GM06990 (cell line): ENCODE data around the gene SCAF4.

ENCODE experiments used
- DNase-seq: peaks from one replicate; pipeline ENCODE4 v3.0.0-alpha.2; 2011; ENCODE audit not compliant: insufficient read length; ENCODE audit errors: extremely low read depth
- H3K27me3 ChIP-seq: replicated peaks from 2 replicates; pipeline ENCODE4 v1.6.0; 2011; ENCODE audit warnings: low read length; ENCODE audit not compliant: control insufficient read depth, insufficient read depth
- H3K36me3 ChIP-seq: 2 replicates; pipeline ENCODE4 v1.5.1; 2011; ENCODE audit warnings: low read length; ENCODE audit not compliant: control insufficient read depth, insufficient read depth
- H3K4me3 ChIP-seq: replicated peaks from 2 replicates; pipeline ENCODE4 v1.5.1; 2011; ENCODE audit warnings: low read depth, mild to moderate bottlenecking, control low read depth, low read length
- TF ChIP-seq, protein P1 (sequence below): IDR thresholded peaks from 2 replicates; pipeline ENCODE4 v1.5.1; 2011; ENCODE audit warnings: low read length, control low read depth, mild to moderate bottlenecking, inconsistent platforms; ENCODE audit not compliant: insufficient read depth, poor library complexity, severe bottlenecking

Gene SCAF4

GRCh38 chr21:31756787-31757186, 24.9 kb upstream of the SCAF4 start:
- Histone ChIP-seq H3K27me3 (no peaks in the 10 kb centered on the region), H3K36me3 (no peaks in the 10 kb centered on the region), H3K4me3 (no peak overlapping the region)
- TF ChIP-seq, protein P1, sequence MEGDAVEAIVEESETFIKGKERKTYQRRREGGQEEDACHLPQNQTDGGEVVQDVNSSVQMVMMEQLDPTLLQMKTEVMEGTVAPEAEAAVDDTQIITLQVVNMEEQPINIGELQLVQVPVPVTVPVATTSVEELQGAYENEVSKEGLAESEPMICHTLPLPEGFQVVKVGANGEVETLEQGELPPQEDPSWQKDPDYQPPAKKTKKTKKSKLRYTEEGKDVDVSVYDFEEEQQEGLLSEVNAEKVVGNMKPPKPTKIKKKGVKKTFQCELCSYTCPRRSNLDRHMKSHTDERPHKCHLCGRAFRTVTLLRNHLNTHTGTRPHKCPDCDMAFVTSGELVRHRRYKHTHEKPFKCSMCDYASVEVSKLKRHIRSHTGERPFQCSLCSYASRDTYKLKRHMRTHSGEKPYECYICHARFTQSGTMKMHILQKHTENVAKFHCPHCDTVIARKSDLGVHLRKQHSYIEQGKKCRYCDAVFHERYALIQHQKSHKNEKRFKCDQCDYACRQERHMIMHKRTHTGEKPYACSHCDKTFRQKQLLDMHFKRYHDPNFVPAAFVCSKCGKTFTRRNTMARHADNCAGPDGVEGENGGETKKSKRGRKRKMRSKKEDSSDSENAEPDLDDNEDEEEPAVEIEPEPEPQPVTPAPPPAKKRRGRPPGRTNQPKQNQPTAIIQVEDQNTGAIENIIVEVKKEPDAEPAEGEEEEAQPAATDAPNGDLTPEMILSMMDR: no peak
- DNase-seq: no peak

DNA sequence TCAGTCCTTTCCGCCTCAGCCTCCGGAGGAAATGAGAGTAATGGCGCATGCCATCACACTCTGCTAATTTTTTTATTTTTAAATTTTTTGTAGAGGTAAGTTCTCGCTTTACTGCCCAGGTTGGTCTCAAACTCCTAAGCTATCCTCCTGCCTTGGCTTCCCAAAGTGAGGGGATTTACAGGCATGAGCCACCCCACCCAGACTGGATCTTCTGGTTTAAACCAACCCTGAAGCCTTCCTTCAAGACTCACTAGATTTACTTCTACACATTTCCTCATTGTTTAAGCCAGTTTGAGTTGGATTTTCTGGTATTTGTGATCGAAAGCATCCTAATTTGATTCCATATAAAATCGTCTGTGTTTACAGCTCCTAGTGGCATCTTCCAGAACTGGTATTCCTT, 23.1 kb upstream of the SCAF4 start:
- no peaks in the 10 kb centered on the region for H3K27me3 ChIP-seq
- TF ChIP-seq, protein P1: no peak

GRCh38 chr21:31754708-31754960, 22.7 kb upstream of the SCAF4 start:
- TF ChIP-seq, protein P1: no peak
- H3K27me3 ChIP-seq: no peaks in the 10 kb centered on the region
- no peak for DNase-seq
- no peaks in the 10 kb centered on the region for H3K36me3 ChIP-seq
- no peak overlapping the region for H3K4me3 ChIP-seq

More for the DNA sequence above, 23.1 kb upstream of the SCAF4 start:
- DNase-seq: no peak
- Histone ChIP-seq H3K36me3 (no peaks in the 10 kb centered on the region), H3K4me3 (no peak overlapping the region)

DNA sequence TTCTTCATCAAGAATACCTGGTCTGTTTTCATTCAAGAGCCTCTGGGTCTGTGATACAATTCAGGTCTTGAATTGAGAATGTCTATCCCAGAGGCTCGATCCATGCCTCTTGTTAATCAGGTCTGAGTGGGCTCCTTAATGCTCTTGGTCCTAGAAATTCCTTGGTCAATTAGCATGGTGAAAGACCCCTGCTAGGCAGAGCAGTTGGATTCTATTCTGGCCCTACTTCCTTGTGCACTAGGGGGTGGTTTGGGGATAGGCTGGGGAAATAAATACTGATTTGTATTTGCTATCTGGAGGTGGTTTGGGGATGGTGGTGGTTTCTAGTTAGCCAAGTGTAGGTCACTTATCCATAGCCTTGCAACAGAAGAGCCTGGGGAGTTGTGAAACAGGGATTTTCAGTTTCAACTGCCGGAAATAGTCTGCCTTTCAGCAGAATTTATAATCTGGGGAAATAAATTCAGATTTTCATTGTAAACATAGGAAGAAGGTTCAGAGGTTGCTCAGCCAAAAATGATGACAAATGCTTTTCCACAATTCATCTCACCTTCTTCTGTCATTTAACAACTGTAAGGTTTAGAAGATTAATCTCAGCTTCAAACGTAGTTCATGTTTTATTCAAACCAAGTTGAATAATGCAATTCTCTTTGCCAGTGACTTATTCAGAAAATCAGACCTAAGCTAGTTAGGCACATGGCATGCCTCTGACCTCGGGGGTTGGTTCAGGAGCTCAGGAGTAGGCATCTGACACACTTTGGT, 22.2 kb upstream of the SCAF4 start:
- no peaks in the 10 kb centered on the region for H3K27me3 ChIP-seq
- TF ChIP-seq, protein P1: no peak
- no peak overlapping the region for H3K4me3 ChIP-seq
- H3K36me3 ChIP-seq: no peaks in the 10 kb centered on the region
- no peak for DNase-seq

GRCh38 chr21:31752967-31753366, 21.0 kb upstream of the SCAF4 start:
- TF ChIP-seq, protein P1: no peak
- H3K4me3 ChIP-seq: no peak overlapping the region
- no peak for DNase-seq
- no peaks in the 10 kb centered on the region for H3K36me3 ChIP-seq
- H3K27me3 ChIP-seq: no peaks in the 10 kb centered on the region

DNA sequence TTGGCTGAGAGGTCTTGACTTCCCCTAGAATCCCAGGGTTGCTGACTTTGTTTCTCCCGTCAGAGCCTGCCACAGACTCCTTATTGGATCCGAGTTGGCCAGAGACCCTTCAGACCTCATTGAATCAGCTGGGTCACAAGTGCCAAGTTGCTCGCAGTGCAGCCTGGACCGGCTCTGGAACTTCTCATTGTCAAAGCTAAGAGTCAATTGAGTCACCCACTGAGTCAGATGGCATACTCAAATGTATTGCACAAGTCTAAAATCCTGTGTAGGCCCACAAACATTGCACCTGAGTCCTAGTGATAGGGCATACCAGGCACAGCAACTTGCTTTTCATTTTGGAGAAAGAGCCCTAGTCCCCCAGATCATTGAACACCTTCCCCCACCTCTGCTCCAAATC, 20.4 kb upstream of the SCAF4 start:
- H3K27me3 ChIP-seq: no peaks in the 10 kb centered on the region
- no peak overlapping the region for H3K4me3 ChIP-seq
- H3K36me3 ChIP-seq: no peaks in the 10 kb centered on the region
- TF ChIP-seq, protein P1: no peak
- no peak for DNase-seq
